DND-41 (cell line): ENCODE data around the gene VWA5B1.
"Not testable (repeated sequence)": the region's sequence is repeated elsewhere in the genome, so short reads cannot be mapped to it uniquely, and the experiment has no call there.

Experiments
- ATAC-seq: fragments of 200-7000 bp; cut with Tn5 transposase; 3 replicates; pipeline ENCODE4 v1.9.1; 2021; ENCODE audit warnings: low read depth; ENCODE audit not compliant: insufficient read depth
- DNase-seq: peaks from one replicate; pipeline ENCODE4 v3.0.0-alpha.2; 2020
- H2AFZ ChIP-seq: 2 replicates; pipeline ENCODE4 v1.6.0; 2012; ENCODE audit warnings: low read depth, low read length
- H3K27ac ChIP-seq: 2 replicates; pipeline ENCODE4 v1.5.1; 2012; ENCODE audit warnings: low read length, inconsistent platforms
- H3K27me3 ChIP-seq: fragments of 200-600 bp; sonication (generic); 2 replicates; pipeline ENCODE4 v1.6.0; 2012; ENCODE audit warnings: low read length, mild to moderate bottlenecking, inconsistent platforms; ENCODE audit not compliant: insufficient read depth, poor library complexity
- H3K36me3 ChIP-seq: 2 replicates; pipeline ENCODE4 v1.5.1; 2012; ENCODE audit warnings: low read length, inconsistent platforms; ENCODE audit not compliant: insufficient read depth
- H3K4me1 ChIP-seq: 2 replicates; pipeline ENCODE4 v1.5.1; 2012; ENCODE audit warnings: mild to moderate bottlenecking, low read length; ENCODE audit not compliant: insufficient read depth
- H3K4me2 ChIP-seq: 2 replicates; pipeline ENCODE4 v1.6.0; 2012; ENCODE audit warnings: mild to moderate bottlenecking, moderate library complexity, low read length, inconsistent platforms; ENCODE audit not compliant: insufficient read depth
- H3K4me3 ChIP-seq, 2 experiments: fragments of 200-600 bp in 1 of 2; shearing (Covaris generic) in 1 of 2; 2 replicates each; pipeline ENCODE4 v1.5.1; 2012 to 2016; ENCODE audit warnings: inconsistent platforms in 2 of 2, low read length in 2 of 2, mild to moderate bottlenecking in 2 of 2, low read depth in 1 of 2, moderate library complexity in 1 of 2
- H3K79me2 ChIP-seq: 2 replicates; pipeline ENCODE4 v1.6.0; 2012; ENCODE audit warnings: low read length, inconsistent platforms; ENCODE audit not compliant: insufficient read depth
- H3K9ac ChIP-seq: 2 replicates; pipeline ENCODE4 v1.6.0; 2012; ENCODE audit warnings: low read depth, mild to moderate bottlenecking, inconsistent platforms, low read length, moderate library complexity
- H3K9me3 ChIP-seq: 2 replicates; pipeline ENCODE4 v1.5.1; 2012; ENCODE audit warnings: low read length, moderate library complexity, mild to moderate bottlenecking, inconsistent platforms; ENCODE audit not compliant: insufficient read depth, severe bottlenecking
- H4K20me1 ChIP-seq: 2 replicates; pipeline ENCODE4 v1.6.0; 2012; ENCODE audit warnings: low read length; ENCODE audit not compliant: insufficient read depth
- CTCF ChIP-seq: IDR thresholded peaks from 2 replicates; pipeline ENCODE4 v1.5.1; 2012; ENCODE audit warnings: borderline replicate concordance, low read length, moderate library complexity, mild to moderate bottlenecking; ENCODE audit not compliant: poor library complexity, severe bottlenecking; ENCODE audit errors: extremely low read depth
- EZH2 ChIP-seq: IDR thresholded peaks from 3 replicates; pipeline ENCODE4 v1.6.1; 2012; ENCODE audit warnings: borderline replicate concordance, low read depth, mild to moderate bottlenecking, moderate library complexity, low read length, inconsistent platforms; ENCODE audit not compliant: severe bottlenecking

VWA5B1 gene

GRCh38 chr1:20271498-20272400 lies 18.9 kb upstream of the VWA5B1 start:
- no peaks in the 10 kb centered on the region for H4K20me1 ChIP-seq
- H3K36me3 ChIP-seq: no peaks in the 10 kb centered on the region
- H3K4me1 ChIP-seq: no peaks in the 10 kb centered on the region
- H3K27ac ChIP-seq: no peak overlapping the region
- H3K4me3 ChIP-seq: no peak overlapping the region
- no peak overlapping the region for H2AFZ ChIP-seq
- ATAC-seq (no peak), DNase-seq (no peak)
- H3K79me2 ChIP-seq: no peaks in the 10 kb centered on the region
- H3K9me3 ChIP-seq: no peaks in the 10 kb centered on the region
- peaks cover 10% of the 10 kb centered on the region for H3K27me3 ChIP-seq
- no peak overlapping the region for H3K9ac ChIP-seq
- TF ChIP-seq CTCF: no peak
- TF ChIP-seq EZH2: no peak
- H3K4me2 ChIP-seq: no peak overlapping the region

GRCh38 chr1:20273716-20274115 lies 17.0 kb upstream of the VWA5B1 start:
- not testable (repeated sequence) for DNase-seq, H3K4me2 ChIP-seq, H4K20me1 ChIP-seq, H3K9ac ChIP-seq, H3K27ac ChIP-seq, ATAC-seq, H3K36me3 ChIP-seq, H2AFZ ChIP-seq, H3K9me3 ChIP-seq, H3K4me3 ChIP-seq, H3K4me1 ChIP-seq, H3K79me2 ChIP-seq
- H3K27me3 ChIP-seq: peaks cover 15% of the 10 kb centered on the region

DNA sequence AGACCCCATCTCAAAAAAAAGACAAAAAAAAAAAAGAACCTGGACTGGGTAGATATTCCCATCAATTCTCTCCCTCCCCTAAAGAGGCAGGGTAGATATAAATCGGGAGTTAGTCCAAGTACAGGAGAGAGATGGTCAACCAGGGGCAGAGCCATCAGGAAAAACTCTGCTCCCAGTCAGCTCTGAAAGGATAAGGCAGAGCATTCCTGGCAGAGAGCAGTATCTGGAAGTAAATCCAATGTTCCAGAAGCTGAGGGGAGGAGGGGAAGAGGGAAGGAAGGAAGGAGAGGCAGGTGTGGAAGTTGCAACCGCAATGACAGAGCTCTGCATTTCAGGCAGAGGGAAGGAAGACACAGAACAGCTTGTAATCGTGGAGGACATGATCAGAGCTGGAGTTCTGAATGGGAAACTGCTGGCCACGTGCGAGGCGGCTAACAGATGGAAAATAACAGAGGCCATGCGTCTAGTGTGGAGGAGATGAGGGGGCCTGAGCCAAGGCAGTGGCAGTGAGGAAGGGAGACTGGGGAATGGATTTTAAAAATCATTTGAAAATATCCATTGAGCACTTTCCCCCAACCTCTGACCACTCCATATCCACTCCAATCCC lies 15.3 kb upstream of the VWA5B1 start:
- Histone ChIP-seq H2AFZ (no peak overlapping the region), H3K4me1 (no peaks in the 10 kb centered on the region), H4K20me1 (no peaks in the 10 kb centered on the region; the same call in 1 of the 2 replicates), H3K27me3 (peaks cover 15% of the 10 kb centered on the region), H3K36me3 (no peaks in the 10 kb centered on the region), H3K4me3 (no peak overlapping the region), H3K79me2 (no peaks in the 10 kb centered on the region), H3K4me2 (no peak overlapping the region), H3K9me3 (no peaks in the 10 kb centered on the region), H3K27ac (no peak overlapping the region), H3K9ac (no peak overlapping the region)
- DNase-seq (no peak), ATAC-seq (no peak)
- no peak for TF ChIP-seq CTCF
- TF ChIP-seq EZH2: no peak

DNA sequence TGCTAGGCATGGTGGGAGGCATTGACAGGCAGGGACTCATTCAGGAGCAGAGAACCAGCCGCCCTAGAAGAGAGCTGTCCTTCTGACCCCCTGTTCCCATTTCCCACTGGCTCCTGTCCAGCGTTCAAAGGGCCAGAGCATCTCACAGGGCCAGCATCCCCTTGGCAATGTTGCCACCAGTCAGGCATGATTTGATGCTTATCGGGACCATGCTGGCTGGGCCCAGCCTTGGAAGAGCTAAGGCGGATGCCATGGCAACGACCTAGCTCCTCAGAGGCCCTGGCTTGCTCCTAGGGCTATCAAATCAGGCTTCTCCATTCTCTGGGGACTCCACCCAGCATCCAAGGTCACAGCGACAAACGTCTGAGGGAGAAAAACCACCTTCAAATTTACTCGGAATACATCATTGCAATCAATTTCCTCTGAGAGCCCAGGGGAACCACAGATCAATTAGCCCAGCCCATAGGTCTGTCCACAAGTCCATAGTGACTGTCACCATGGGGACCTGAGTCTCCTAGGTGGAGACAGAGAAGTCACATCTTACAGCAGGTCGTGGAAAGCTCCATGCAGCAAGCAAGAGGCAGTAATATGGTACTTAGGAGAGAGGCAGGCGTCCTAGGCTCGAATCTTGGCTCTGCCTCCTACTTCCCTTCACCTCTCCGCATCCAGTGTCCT lies 14.1 kb upstream of the VWA5B1 start:
- no peak overlapping the region for H3K27ac ChIP-seq
- no peak overlapping the region for H3K9ac ChIP-seq
- DNase-seq (no peak), ATAC-seq (no peak)
- H4K20me1 ChIP-seq: no peaks in the 10 kb centered on the region; the same call in 1 of the 2 replicates
- H3K4me2 ChIP-seq: no peak overlapping the region
- no peaks in the 10 kb centered on the region for H3K79me2 ChIP-seq
- H3K27me3 ChIP-seq: peaks cover 17% of the 10 kb centered on the region
- H3K36me3 ChIP-seq: no peaks in the 10 kb centered on the region
- no peaks in the 10 kb centered on the region for H3K9me3 ChIP-seq
- no peak overlapping the region for H3K4me3 ChIP-seq
- H2AFZ ChIP-seq: no peak overlapping the region
- H3K4me1 ChIP-seq: no peaks in the 10 kb centered on the region
- TF ChIP-seq EZH2: no peak
- TF ChIP-seq CTCF: no peak
